ENCODE results near the gene RIBC1. TPM values are rescaled to one million over a fixed set of nuclear protein-coding genes. Genes with fewer than 3 reads are reported as not detected.

The RIBC1 gene
- total RNA-seq, 1 experiment from 2014 or later, result 0.88 TPM

GRCh38 chrX:53374923-53375322 is 47.8 kb upstream of the RIBC1 start:
- peaks cover 6% of the 10 kb centered on the region for H3K4me1 Mint-ChIP-seq (ENCODE audit: low read depth, unreplicated experiment)
- TF ChIP-seq, protein P1, sequence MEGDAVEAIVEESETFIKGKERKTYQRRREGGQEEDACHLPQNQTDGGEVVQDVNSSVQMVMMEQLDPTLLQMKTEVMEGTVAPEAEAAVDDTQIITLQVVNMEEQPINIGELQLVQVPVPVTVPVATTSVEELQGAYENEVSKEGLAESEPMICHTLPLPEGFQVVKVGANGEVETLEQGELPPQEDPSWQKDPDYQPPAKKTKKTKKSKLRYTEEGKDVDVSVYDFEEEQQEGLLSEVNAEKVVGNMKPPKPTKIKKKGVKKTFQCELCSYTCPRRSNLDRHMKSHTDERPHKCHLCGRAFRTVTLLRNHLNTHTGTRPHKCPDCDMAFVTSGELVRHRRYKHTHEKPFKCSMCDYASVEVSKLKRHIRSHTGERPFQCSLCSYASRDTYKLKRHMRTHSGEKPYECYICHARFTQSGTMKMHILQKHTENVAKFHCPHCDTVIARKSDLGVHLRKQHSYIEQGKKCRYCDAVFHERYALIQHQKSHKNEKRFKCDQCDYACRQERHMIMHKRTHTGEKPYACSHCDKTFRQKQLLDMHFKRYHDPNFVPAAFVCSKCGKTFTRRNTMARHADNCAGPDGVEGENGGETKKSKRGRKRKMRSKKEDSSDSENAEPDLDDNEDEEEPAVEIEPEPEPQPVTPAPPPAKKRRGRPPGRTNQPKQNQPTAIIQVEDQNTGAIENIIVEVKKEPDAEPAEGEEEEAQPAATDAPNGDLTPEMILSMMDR (IDR thresholded peaks at IDR 0.05; ENCODE audit: insufficient read depth in 1 of 2, low read depth in 1 of 2, low read length in 1 of 2, severe bottlenecking in 1 of 2, unreplicated experiment in 1 of 2), result no peak
- intact Hi-C loops (cut with micrococcal nuclease; ENCODE audit: unreplicated experiment), result no loop called here
- Histone ChIP-seq H3K36me3 (ENCODE audit: control insufficient read depth, insufficient read depth, low read length) (no peaks in the 10 kb centered on the region), H3K4me1 (no peaks in the 10 kb centered on the region), H3K27me3 (replicated peaks; ENCODE audit: control insufficient read depth, insufficient read depth, low read length) (no peaks in the 10 kb centered on the region), H3K9me3 (no peaks in the 10 kb centered on the region), H3K4me3 (ENCODE audit: low read depth, low read length) (no peak overlapping the region)
- ChIA-PET POLR2A (no interaction called here), CTCF (no interaction called here)
- H3K36me3 Mint-ChIP-seq (ENCODE audit: insufficient read depth, unreplicated experiment), result peaks cover 6% of the 10 kb centered on the region
- no peak overlapping the region for H3K27ac Mint-ChIP-seq (ENCODE audit: unreplicated experiment)
- H3K9me3 Mint-ChIP-seq (ENCODE audit: unreplicated experiment), result no peaks in the 10 kb centered on the region
- no TSS peak for BruUV-seq (replicated peaks)
- DNase-seq, result no peak
- H3K27me3 Mint-ChIP-seq (ENCODE audit: insufficient read depth, unreplicated experiment), result no peaks in the 10 kb centered on the region
- no peak overlapping the region for H3K4me3 Mint-ChIP-seq (ENCODE audit: unreplicated experiment)

GRCh38 chrX:53376888-53377287 is 45.8 kb upstream of the RIBC1 start:
- ChIA-PET CTCF (no interaction called here), POLR2A (no interaction called here)
- TF ChIP-seq, protein P1 (IDR thresholded peaks at IDR 0.05; ENCODE audit: insufficient read depth in 1 of 2, low read depth in 1 of 2, low read length in 1 of 2, severe bottlenecking in 1 of 2, unreplicated experiment in 1 of 2), result no peak
- Mint-ChIP-seq H3K27ac (ENCODE audit: unreplicated experiment) (no peak overlapping the region), H3K36me3 (ENCODE audit: insufficient read depth, unreplicated experiment) (peaks cover 12% of the 10 kb centered on the region), H3K4me1 (ENCODE audit: low read depth, unreplicated experiment) (peaks cover 6% of the 10 kb centered on the region), H3K9me3 (ENCODE audit: unreplicated experiment) (no peaks in the 10 kb centered on the region), H3K4me3 (ENCODE audit: unreplicated experiment) (no peak overlapping the region), H3K27me3 (ENCODE audit: insufficient read depth, unreplicated experiment) (no peaks in the 10 kb centered on the region)
- intact Hi-C loops (cut with micrococcal nuclease; ENCODE audit: unreplicated experiment), result no loop called here
- H3K9me3 ChIP-seq, result no peaks in the 10 kb centered on the region
- no peak for DNase-seq
- H3K4me3 ChIP-seq (ENCODE audit: low read depth, low read length), result no peak overlapping the region
- BruUV-seq (replicated peaks), result no TSS peak
- H3K36me3 ChIP-seq (ENCODE audit: control insufficient read depth, insufficient read depth, low read length), result no peaks in the 10 kb centered on the region; the same call in 1 of the 2 replicates
- no peaks in the 10 kb centered on the region for H3K4me1 ChIP-seq
- H3K27me3 ChIP-seq (replicated peaks; ENCODE audit: control insufficient read depth, insufficient read depth, low read length), result no peaks in the 10 kb centered on the region

DNA sequence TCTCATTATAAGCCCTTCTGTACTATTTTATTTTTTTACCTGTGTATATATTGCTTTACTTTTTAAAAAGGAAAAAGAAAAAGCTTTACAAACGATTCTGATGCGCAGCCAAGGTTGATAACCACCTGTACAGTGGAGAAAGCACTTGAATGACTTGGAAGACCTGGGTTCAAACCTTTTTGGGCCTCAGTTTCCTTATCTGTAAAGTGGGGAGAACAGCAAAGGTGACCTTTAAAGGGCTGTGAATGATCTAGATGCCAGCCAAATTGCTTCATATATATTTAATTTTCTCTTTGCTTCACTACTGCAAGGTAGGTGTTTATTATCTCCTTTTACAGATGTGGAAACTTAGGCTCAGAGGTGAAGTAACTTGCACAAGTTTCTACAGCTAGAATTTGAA is 45.2 kb upstream of the RIBC1 start:
- H3K4me3 Mint-ChIP-seq (ENCODE audit: unreplicated experiment), result no peak overlapping the region
- ChIA-PET CTCF (no interaction called here), POLR2A (no interaction called here)
- H3K27me3 ChIP-seq (replicated peaks; ENCODE audit: control insufficient read depth, insufficient read depth, low read length), result no peaks in the 10 kb centered on the region
- H3K4me3 ChIP-seq (ENCODE audit: low read depth, low read length), result no peak overlapping the region
- DNase-seq, result no peak
- TF ChIP-seq, protein P1 (IDR thresholded peaks at IDR 0.05; ENCODE audit: insufficient read depth in 1 of 2, low read depth in 1 of 2, low read length in 1 of 2, severe bottlenecking in 1 of 2, unreplicated experiment in 1 of 2), result no peak
- H3K4me1 Mint-ChIP-seq (ENCODE audit: low read depth, unreplicated experiment), result peaks cover 6% of the 10 kb centered on the region
- no peaks in the 10 kb centered on the region for H3K9me3 Mint-ChIP-seq (ENCODE audit: unreplicated experiment)
- no peaks in the 10 kb centered on the region for H3K4me1 ChIP-seq
- intact Hi-C loops (cut with micrococcal nuclease; ENCODE audit: unreplicated experiment), result no loop called here
- H3K36me3 Mint-ChIP-seq (ENCODE audit: insufficient read depth, unreplicated experiment), result peaks cover 12% of the 10 kb centered on the region
- no peak overlapping the region for H3K27ac Mint-ChIP-seq (ENCODE audit: unreplicated experiment)
- no peaks in the 10 kb centered on the region for H3K27me3 Mint-ChIP-seq (ENCODE audit: insufficient read depth, unreplicated experiment)
- BruUV-seq (replicated peaks), result no TSS peak
- no peaks in the 10 kb centered on the region for H3K9me3 ChIP-seq
- no peaks in the 10 kb centered on the region; the same call in 1 of the 2 replicates for H3K36me3 ChIP-seq (ENCODE audit: control insufficient read depth, insufficient read depth, low read length)
